ENCODE results near the gene CDH15. TPM values are rescaled to one million over a fixed set of nuclear protein-coding genes. Genes with fewer than 3 reads are reported as not detected.

CDH15 gene
- total and polyA plus RNA-seq, 9 of the 15 experiments (the other 6 are each of a cell fraction or from before 2014, with no cell fraction given) = 0.07 to 0.18 TPM; not detected in 7

- 0 out of 4 replicates have a peak, but pooled peaks of 1 of the 2 experiments have one; percentile 21 for TF ChIP-seq TBL1XR1 (IDR thresholded peaks at IDR 0.05; ENCODE audit: low read length in 2 of 2)
- TF ChIP-seq FOXK2 (conservative IDR thresholded peaks at IDR 0.05 in 1 of 2, IDR thresholded peaks at IDR 0.05 in 1 of 2; ENCODE audit: low read depth in 2 of 2) = peak; percentile 94 to 96
- no peak for TF ChIP-seq ZNF165 (CRISPR knock-in tag; IDR thresholded peaks at IDR 0.05; ENCODE audit: borderline replicate concordance)
- TF ChIP-seq CC2D1A (IDR thresholded peaks at IDR 0.05) = peak; percentile 69; the same call in 1 of the 2 replicates
- TF ChIP-seq BHLHE40 (IDR thresholded peaks at IDR 0.05; ENCODE audit: low read length) = peak; percentile 95
- TF ChIP-seq ZEB2 (IDR thresholded peaks at IDR 0.05) = peak; percentile 70
- TF ChIP-seq GABPB1 (CRISPR knock-in tag; IDR thresholded peaks at IDR 0.05) = peak; percentile 31; the same call in 1 of the 2 replicates
- TF ChIP-seq, protein P1, sequence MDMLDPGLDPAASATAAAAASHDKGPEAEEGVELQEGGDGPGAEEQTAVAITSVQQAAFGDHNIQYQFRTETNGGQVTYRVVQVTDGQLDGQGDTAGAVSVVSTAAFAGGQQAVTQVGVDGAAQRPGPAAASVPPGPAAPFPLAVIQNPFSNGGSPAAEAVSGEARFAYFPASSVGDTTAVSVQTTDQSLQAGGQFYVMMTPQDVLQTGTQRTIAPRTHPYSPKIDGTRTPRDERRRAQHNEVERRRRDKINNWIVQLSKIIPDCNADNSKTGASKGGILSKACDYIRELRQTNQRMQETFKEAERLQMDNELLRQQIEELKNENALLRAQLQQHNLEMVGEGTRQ (CRISPR knock-in tag; IDR thresholded peaks at IDR 0.05) = peak; percentile 87
- TF ChIP-seq CBX3 (IDR thresholded peaks at IDR 0.05; ENCODE audit: borderline replicate concordance in 1 of 2, low read length in 2 of 2) = 0 out of 3 replicates have a peak, but pooled peaks of 1 of the 2 experiments have one; percentile 27
- no peak for TF ChIP-seq ZKSCAN1 (IDR thresholded peaks at IDR 0.05; ENCODE audit: low read depth, low read length)
- no peak for TF ChIP-seq ILK (tag; IDR thresholded peaks at IDR 0.05; ENCODE audit: borderline replicate concordance, low read depth)
- TF ChIP-seq EP400 (IDR thresholded peaks at IDR 0.05) = peak; percentile 62
- peak; percentile 66 for TF ChIP-seq MEIS2 (IDR thresholded peaks at IDR 0.05; ENCODE audit: partially characterized antibody)
- no peak for TF ChIP-seq NELFE (IDR thresholded peaks at IDR 0.05; ENCODE audit: insufficient read depth, insufficient read length)
- TF ChIP-seq KDM1A (IDR thresholded peaks at IDR 0.05) = peak; percentile 98
- TF ChIP-seq, protein P2, sequence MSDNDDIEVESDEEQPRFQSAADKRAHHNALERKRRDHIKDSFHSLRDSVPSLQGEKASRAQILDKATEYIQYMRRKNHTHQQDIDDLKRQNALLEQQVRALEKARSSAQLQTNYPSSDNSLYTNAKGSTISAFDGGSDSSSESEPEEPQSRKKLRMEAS (CRISPR knock-in tag; IDR thresholded peaks at IDR 0.05) = peak; percentile 78
- no peak; the same call in 1 of the 2 replicates for TF ChIP-seq ATF6 (CRISPR knock-in tag; IDR thresholded peaks at IDR 0.05)
Measured at GRCh38 chr16:89216315-89217137, 45.0 kb downstream of the CDH15 start (continued).

All from K562 (cell line).